ENCODE measurements around the gene CHCHD5. TPM values are rescaled to one million over a fixed set of nuclear protein-coding genes. Genes with fewer than 3 reads are reported as not detected.
"Not testable (repeated sequence)": the region's sequence is repeated elsewhere in the genome, so short reads cannot be mapped to it uniquely, and the experiment has no call there.

The CHCHD5 gene
- total RNA-seq, 8 experiments from 2014 or later = 30.5 to 53.0 (median 35.7) TPM

- 33 to 100% (median 83%) methylated on average over 1 to 2 of the region's 2 CpGs; no CpG with 5 or more reads in 6 of the 10 experiments for WGBS, 10 experiments
- in situ Hi-C loops (cut with MboI; ENCODE audit: low pct_unique_long_range_greater_than_20kb in 2 of 9, low sequenced_read_pairs in 9 of 9, unreplicated experiment in 9 of 9) = loop anchor here in 4 of 9 experiments (25.0 kb wide), 4 partner anchors 97 to 347 kb away; partner anchors contain the start of gene NT5DC4 (in 2 of the 4)
- not testable (repeated sequence) for H3K27ac ChIP-seq; ATAC-seq (replicated peaks in 6 of 8); H3K4me1 ChIP-seq (replicated peaks in 1 of 2); H3K4me3 ChIP-seq
Measured at GRCh38 chr2:112615798-112616197, 31.4 kb downstream of the CHCHD5 start.

- in situ Hi-C loops (cut with MboI; ENCODE audit: low pct_unique_long_range_greater_than_20kb in 2 of 9, low sequenced_read_pairs in 9 of 9, unreplicated experiment in 9 of 9) = loop anchor here in 4 of 9 experiments (25.0 kb wide), 4 partner anchors 94 to 344 kb away; partner anchors contain the start of gene NT5DC4 (in 2 of the 4)
- WGBS, 10 experiments = 50 to 87% (median 80%) methylated on average over 1 to 3 of the region's 6 CpGs; no CpG with 5 or more reads in 3 of the 10 experiments
- H3K4me1 ChIP-seq (replicated peaks in 1 of 2) = no peaks in the 10 kb centered on the region
- ATAC-seq (replicated peaks in 6 of 8) = no peak
- H3K4me3 ChIP-seq = no peak overlapping the region
- H3K27ac ChIP-seq = no peak overlapping the region
Measured at GRCh38 chr2:112618383-112618782, 34.0 kb downstream of the CHCHD5 start.

GRCh38 chr2:112621790-112622527 lies 37.5 kb downstream of the CHCHD5 start:
- ATAC-seq (replicated peaks in 6 of 8) = no peak
- 0 to 100% (median 63%) methylated on average over 1 to 10 of the region's 22 CpGs; no CpG with 5 or more reads in 1 of the 10 experiments for WGBS, 10 experiments
- in situ Hi-C loops (cut with MboI; ENCODE audit: low pct_unique_long_range_greater_than_20kb in 2 of 9, low sequenced_read_pairs in 9 of 9, unreplicated experiment in 9 of 9) = loop anchor here in 5 of 9 experiments (10.0 to 25.0 kb wide), 5 partner anchors 90 to 340 kb away; partner anchors contain the start of gene NT5DC4 (in 2 of the 5)
- Histone ChIP-seq H3K27ac (no peak overlapping the region), H3K4me3 (no peak overlapping the region), H3K4me1 (replicated peaks in 1 of 2) (no peaks in the 10 kb centered on the region)

- no peak overlapping the region for H3K27ac ChIP-seq
- no peak overlapping the region for H3K4me3 ChIP-seq
- whole genome bisulfite sequencing, 10 experiments = 0 to 100% (median 80%) methylated on average over 1 to 3 of the region's 3 CpGs
- in situ Hi-C loops (cut with MboI; ENCODE audit: low pct_unique_long_range_greater_than_20kb in 2 of 9, low sequenced_read_pairs in 9 of 9, unreplicated experiment in 9 of 9) = loop anchor here in 5 of 9 experiments (10.0 to 25.0 kb wide), 5 partner anchors 90 to 340 kb away; partner anchors contain the start of gene NT5DC4 (in 2 of the 5)
- peak in 2 of 8 experiments; percentile 12 to 52 for ATAC-seq (replicated peaks in 6 of 8)
- H3K4me1 ChIP-seq (replicated peaks in 1 of 2) = no peaks in the 10 kb centered on the region
Measured at GRCh38 chr2:112622528-112622849, 38.1 kb downstream of the CHCHD5 start.

- 39 to 100% (median 92%) methylated on average over 1 to 10 of the region's 11 CpGs for WGBS, 10 experiments
- ATAC-seq (replicated peaks in 6 of 8) = peak in 7 of 8 experiments; percentile 24 to 72 (median 63)
- in situ Hi-C loops (cut with MboI; ENCODE audit: low pct_unique_long_range_greater_than_20kb in 2 of 9, low sequenced_read_pairs in 9 of 9, unreplicated experiment in 9 of 9) = loop anchor here in 5 of 9 experiments (10.0 to 25.0 kb wide), 5 partner anchors 88 to 338 kb away; partner anchors contain the start of gene NT5DC4 (in 2 of the 5)
- Histone ChIP-seq H3K27ac (no peak overlapping the region), H3K4me3 (no peak overlapping the region), H3K4me1 (replicated peaks in 1 of 2) (no peaks in the 10 kb centered on the region)
Measured at GRCh38 chr2:112623913-112624777, 39.7 kb downstream of the CHCHD5 start.

- in situ Hi-C loops (cut with MboI; ENCODE audit: low pct_unique_long_range_greater_than_20kb in 2 of 9, low sequenced_read_pairs in 9 of 9, unreplicated experiment in 9 of 9) = loop anchor here in 2 of 9 experiments (10.0 to 25.0 kb wide), 3 partner anchors 109 to 312 kb away; no protein-coding TSS in a partner anchor
- 59 to 100% (median 75%) methylated on average over 1 to 6 of the region's 7 CpGs; no CpG with 5 or more reads in 2 of the 10 experiments for WGBS, 10 experiments
- Histone ChIP-seq H3K4me3 (no peak overlapping the region), H3K4me1 (replicated peaks in 1 of 2) (no peaks in the 10 kb centered on the region), H3K27ac (no peak overlapping the region)
- no peak for ATAC-seq (replicated peaks in 6 of 8)
Measured at GRCh38 chr2:112625474-112626114, 41.2 kb downstream of the CHCHD5 start.

- in situ Hi-C loops (cut with MboI; ENCODE audit: low pct_unique_long_range_greater_than_20kb in 2 of 9, low sequenced_read_pairs in 9 of 9, unreplicated experiment in 9 of 9) = loop anchor here in 2 of 9 experiments (10.0 to 25.0 kb wide), 3 partner anchors 108 to 311 kb away; no protein-coding TSS in a partner anchor
- H3K27ac ChIP-seq = no peak overlapping the region
- WGBS, 10 experiments = 0 to 84% (median 40%) methylated on average over 1 to 5 of the region's 7 CpGs; no CpG with 5 or more reads in 3 of the 10 experiments
- peaks cover 3 to 6% of the 10 kb centered on the region in 2 donors for H3K4me1 ChIP-seq (replicated peaks in 1 of 2)
- H3K4me3 ChIP-seq = no peak overlapping the region
- peak; percentile 3 to 84 (median 69) for ATAC-seq (replicated peaks in 6 of 8)
Measured at GRCh38 chr2:112626604-112627059, 42.2 kb downstream of the CHCHD5 start.

- in situ Hi-C loops (cut with MboI; ENCODE audit: low pct_unique_long_range_greater_than_20kb in 2 of 9, low sequenced_read_pairs in 9 of 9, unreplicated experiment in 9 of 9) = loop anchor here in 2 of 9 experiments (10.0 to 25.0 kb wide), 3 partner anchors 107 to 310 kb away; no protein-coding TSS in a partner anchor
- no peak overlapping the region for H3K4me3 ChIP-seq
- H3K27ac ChIP-seq = no peak overlapping the region
- peak in 3 of 8 experiments; percentile 35 to 72 (median 70) for ATAC-seq (replicated peaks in 6 of 8)
- 0 to 100% (median 78%) methylated on average over 1 to 8 of the region's 10 CpGs for WGBS, 10 experiments
- peaks cover 7 to 8% of the 10 kb centered on the region in 2 donors for H3K4me1 ChIP-seq (replicated peaks in 1 of 2)
Measured at GRCh38 chr2:112627060-112628040, 42.9 kb downstream of the CHCHD5 start.

- Histone ChIP-seq H3K4me3 (no peak overlapping the region), H3K4me1 (replicated peaks in 1 of 2) (peaks cover 7 to 8% of the 10 kb centered on the region in 2 donors), H3K27ac (no peak overlapping the region)
- WGBS, 10 experiments = 61 to 100% (median 91%) methylated on average over 1 to 6 of the region's 6 CpGs; no CpG with 5 or more reads in 4 of the 10 experiments
- in situ Hi-C loops (cut with MboI; ENCODE audit: low pct_unique_long_range_greater_than_20kb in 2 of 9, low sequenced_read_pairs in 9 of 9, unreplicated experiment in 9 of 9) = loop anchor here in 2 of 9 experiments (10.0 to 25.0 kb wide), 3 partner anchors 106 to 308 kb away; no protein-coding TSS in a partner anchor
- ATAC-seq (replicated peaks in 6 of 8) = no peak
Measured at GRCh38 chr2:112629224-112629623, 44.8 kb downstream of the CHCHD5 start.

GRCh38 chr2:112629823-112630222 lies 45.4 kb downstream of the CHCHD5 start:
- 72 to 90% (median 84%) methylated on average over 4 to 8 of the region's 8 CpGs; no CpG with 5 or more reads in 1 of the 10 experiments for WGBS, 10 experiments
- H3K4me3 ChIP-seq = no peak overlapping the region
- in situ Hi-C loops (cut with MboI; ENCODE audit: low pct_unique_long_range_greater_than_20kb in 2 of 9, low sequenced_read_pairs in 9 of 9, unreplicated experiment in 9 of 9) = loop anchor here in 2 of 9 experiments (10.0 to 25.0 kb wide), 3 partner anchors 105 to 307 kb away; no protein-coding TSS in a partner anchor
- H3K27ac ChIP-seq = no peak overlapping the region
- H3K4me1 ChIP-seq (replicated peaks in 1 of 2) = peaks cover 7 to 8% of the 10 kb centered on the region in 2 donors
- ATAC-seq (replicated peaks in 6 of 8) = no peak

GRCh38 chr2:112630268-112630667 lies 45.9 kb downstream of the CHCHD5 start:
- in situ Hi-C loops (cut with MboI; ENCODE audit: low pct_unique_long_range_greater_than_20kb in 2 of 9, low sequenced_read_pairs in 9 of 9, unreplicated experiment in 9 of 9) = loop anchor here in 2 of 9 experiments (25.0 kb wide), 2 partner anchors 107 to 307 kb away; no protein-coding TSS in a partner anchor
- ATAC-seq (replicated peaks in 6 of 8) = no peak
- WGBS, 10 experiments = 40 to 100% (median 68%) methylated on average over 1 to 4 of the region's 4 CpGs; no CpG with 5 or more reads in 1 of the 10 experiments
- Histone ChIP-seq H3K4me3 (no peak overlapping the region), H3K4me1 (replicated peaks in 1 of 2) (peaks cover 7 to 8% of the 10 kb centered on the region in 2 donors), H3K27ac (no peak overlapping the region)

Data from motor neuron (in vitro differentiated cells).